RWPE2 (cell line): ENCODE data around the gene DLL1.

Experiments
- ATAC-seq: fragments of 200-7000 bp; cut with Tn5 transposase; 3 replicates; pipeline ENCODE4 v1.9.1; 2021; ENCODE audit warnings: low read depth
- DNase-seq: peaks from one replicate; pipeline ENCODE4 v3.0.0-alpha.2; 2020; ENCODE audit warnings: low spot score
- H3K27ac ChIP-seq: fragments of 450-650 bp; 2 replicates; pipeline ENCODE4 v1.5.1; 2017; ENCODE audit warnings: mild to moderate bottlenecking; ENCODE audit not compliant: poor library complexity, severe bottlenecking
- H3K27me3 ChIP-seq: fragments of 250-450 bp; sonication (Bioruptor Pico); 2 replicates; pipeline ENCODE4 v1.5.1; 2021; ENCODE audit warnings: mild to moderate bottlenecking, moderate library complexity; ENCODE audit not compliant: insufficient read depth, poor library complexity, severe bottlenecking
- H3K36me3 ChIP-seq: fragments of 250-450 bp; sonication (Bioruptor Pico); 2 replicates; pipeline ENCODE4 v1.5.1; 2020; ENCODE audit warnings: low read depth, mild to moderate bottlenecking, moderate library complexity
- H3K4me1 ChIP-seq: fragments of 250-450 bp; sonication (Bioruptor Pico); 2 replicates; pipeline ENCODE4 v1.5.1; 2021; ENCODE audit warnings: mild to moderate bottlenecking, moderate library complexity; ENCODE audit not compliant: insufficient read depth, poor library complexity, severe bottlenecking
- H3K4me3 ChIP-seq: fragments of 250-450 bp; sonication (Bioruptor Pico); 2 replicates; pipeline ENCODE4 v1.5.1; 2021; ENCODE audit warnings: mild to moderate bottlenecking, moderate library complexity; ENCODE audit not compliant: severe bottlenecking
- H3K9me3 ChIP-seq: fragments of 250-450 bp; sonication (Bioruptor Pico); 2 replicates; pipeline ENCODE4 v1.5.1; 2021; ENCODE audit warnings: mild to moderate bottlenecking, moderate library complexity; ENCODE audit not compliant: severe bottlenecking
- CTCF ChIP-seq: fragments of 450-650 bp; IDR thresholded peaks from one replicate; pipeline ENCODE4 v1.5.1; 2017; ENCODE audit warnings: mild to moderate bottlenecking, moderate library complexity; ENCODE audit not compliant: poor library complexity, severe bottlenecking

Gene DLL1

DNA sequence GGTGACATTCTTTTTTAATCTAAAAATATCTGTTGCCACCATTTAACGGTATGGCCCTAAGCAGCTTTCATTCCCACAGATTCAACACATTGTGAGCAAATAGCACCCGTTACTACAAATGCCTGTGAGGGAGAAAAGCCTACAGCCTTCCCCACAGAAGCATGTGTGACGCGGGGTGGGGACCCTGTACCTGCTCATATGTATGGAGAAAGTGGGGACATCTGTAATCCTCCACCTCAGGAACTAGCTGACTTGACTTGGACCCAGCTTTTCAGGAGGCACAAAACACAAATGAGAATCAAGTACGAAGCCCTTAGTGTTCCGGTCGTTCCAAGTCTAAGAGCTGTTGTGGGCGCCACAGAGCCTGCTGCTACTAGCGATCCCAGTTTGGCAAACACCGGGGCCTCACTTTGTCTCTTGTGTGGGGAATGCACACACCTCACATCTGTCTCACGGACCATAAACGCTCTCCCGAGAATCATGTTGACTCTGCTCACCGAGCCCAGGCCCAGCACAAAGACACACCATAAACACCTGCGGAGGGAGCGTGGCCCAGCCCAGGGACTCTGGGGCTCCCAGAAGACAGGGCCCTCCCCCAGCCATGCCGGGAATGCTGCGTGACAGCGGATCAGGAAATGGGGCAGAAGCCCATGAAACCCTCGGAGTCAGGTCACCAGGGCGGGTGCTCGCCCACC, 21.6 kb downstream of the DLL1 start:
- Histone ChIP-seq H3K4me1 (no peaks in the 10 kb centered on the region), H3K36me3 (no peaks in the 10 kb centered on the region), H3K27ac (no peak overlapping the region), H3K9me3 (no peaks in the 10 kb centered on the region), H3K4me3 (no peak overlapping the region), H3K27me3 (no peaks in the 10 kb centered on the region)
- ATAC-seq (no peak), DNase-seq (peak; percentile 36)
- TF ChIP-seq CTCF = no peak

GRCh38 chr6:170268216-170269129, 22.4 kb downstream of the DLL1 start:
- Histone ChIP-seq H3K27ac (no peak overlapping the region), H3K4me3 (no peak overlapping the region), H3K9me3 (no peaks in the 10 kb centered on the region), H3K36me3 (no peaks in the 10 kb centered on the region), H3K27me3 (no peaks in the 10 kb centered on the region), H3K4me1 (no peaks in the 10 kb centered on the region)
- ATAC-seq (no peak), DNase-seq (peak; percentile 45)
- TF ChIP-seq CTCF = no peak

GRCh38 chr6:170267688-170268087, 23.2 kb downstream of the DLL1 start:
- Histone ChIP-seq H3K4me3 (no peak overlapping the region), H3K36me3 (no peaks in the 10 kb centered on the region), H3K27me3 (no peaks in the 10 kb centered on the region), H3K27ac (no peak overlapping the region), H3K4me1 (no peaks in the 10 kb centered on the region), H3K9me3 (no peaks in the 10 kb centered on the region)
- DNase-seq = peak; percentile 16
- no peak for TF ChIP-seq CTCF
- no peak for ATAC-seq

DNA sequence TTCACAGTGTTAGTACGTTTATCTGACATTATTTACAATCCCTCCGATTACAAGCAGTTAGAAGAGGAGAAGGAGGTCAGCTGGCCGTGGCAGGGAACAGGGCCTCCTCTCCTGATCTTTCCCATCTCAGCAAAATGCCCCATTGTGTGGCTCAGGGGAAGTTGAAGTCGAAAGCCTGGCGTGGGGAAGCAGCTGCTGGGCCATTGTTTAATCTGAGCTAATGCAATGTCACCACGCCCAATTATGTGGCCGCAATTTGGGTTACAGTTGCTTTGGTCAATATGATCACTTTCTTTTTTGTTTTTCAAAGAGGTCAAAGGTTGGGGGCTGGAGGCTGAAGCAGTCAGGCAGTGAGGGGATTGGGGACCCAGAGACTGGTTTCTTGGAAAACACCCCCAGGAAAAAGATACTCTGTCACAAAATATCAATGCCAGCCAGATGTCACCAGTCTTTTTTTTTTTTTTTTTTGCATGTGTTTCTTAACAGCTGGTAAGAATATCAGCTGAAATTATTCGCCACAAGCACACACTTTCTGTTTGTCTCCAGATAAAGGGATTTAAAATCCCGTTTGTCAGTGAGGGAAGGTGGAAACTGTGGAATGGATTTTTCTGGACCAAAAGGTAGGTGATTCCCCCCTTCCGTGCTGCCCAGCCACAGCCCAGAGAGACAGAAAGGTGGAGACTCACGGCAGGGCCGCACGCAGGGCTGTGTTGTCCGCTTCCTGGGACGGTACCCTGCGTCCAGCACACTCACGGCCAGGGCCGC, 24.6 kb downstream of the DLL1 start:
- no peak overlapping the region for H3K27ac ChIP-seq
- no peaks in the 10 kb centered on the region for H3K4me1 ChIP-seq
- TF ChIP-seq CTCF = no peak
- no peaks in the 10 kb centered on the region for H3K36me3 ChIP-seq
- ATAC-seq (no peak), DNase-seq (no peak)
- H3K9me3 ChIP-seq = no peaks in the 10 kb centered on the region
- no peak overlapping the region for H3K4me3 ChIP-seq
- no peaks in the 10 kb centered on the region for H3K27me3 ChIP-seq
